ENCODE data around the gene MAGI1.

GRCh38 chr3:65889707-65890099, 149.0 kb downstream of the MAGI1 start:
- TF ChIP-seq CTCF (conservative IDR thresholded peaks at IDR 0.05): no peak
- TF ChIP-seq ZFX (IDR thresholded peaks at IDR 0.05): no peak

Data from C4-2B (cell line).